Measurements from ENCODE around the gene SGPL1.

Gene SGPL1

DNA sequence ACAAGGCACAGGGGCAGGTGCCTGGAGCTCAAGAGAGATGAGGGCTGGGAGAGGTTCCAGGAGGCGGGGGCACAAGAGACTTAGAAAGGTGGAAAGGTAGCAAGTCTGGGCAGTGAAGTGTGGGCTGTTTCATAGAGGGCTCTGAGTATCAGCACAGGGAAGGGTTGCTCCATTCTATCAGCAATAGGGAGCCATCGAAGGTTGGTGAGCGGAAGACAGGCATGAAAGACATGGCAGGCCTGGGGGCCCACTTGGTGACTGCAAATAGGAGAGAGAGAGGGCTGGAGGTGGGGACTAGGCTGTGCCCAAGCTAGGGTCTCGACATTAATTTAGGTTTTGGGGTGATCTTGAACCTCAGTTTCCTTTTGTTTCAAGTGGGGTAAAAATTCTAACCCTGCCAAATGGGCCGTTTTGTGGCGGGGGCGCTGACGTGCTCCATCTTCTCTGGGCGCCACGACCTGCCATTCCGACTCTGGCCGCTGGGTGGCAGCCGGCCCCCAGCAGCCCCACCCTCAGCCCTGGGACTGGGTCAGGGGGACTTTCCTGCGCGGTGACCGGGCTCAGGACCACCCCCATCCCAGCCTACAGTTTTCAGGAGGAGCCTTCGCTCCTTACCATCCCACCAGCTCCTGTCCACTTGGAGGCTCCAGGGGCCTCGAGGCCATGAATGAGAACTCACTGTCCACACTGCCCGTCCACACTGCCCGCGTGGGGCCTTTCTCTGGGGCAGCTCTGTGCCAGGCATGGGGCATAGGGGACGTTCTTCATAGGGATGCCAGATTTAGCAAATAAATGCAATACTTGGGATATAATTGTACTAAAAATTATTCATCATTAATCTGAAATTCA is 109.9 kb downstream of the SGPL1 start:
- no peak for DNase-seq (ENCODE audit: low read depth)

DNA sequence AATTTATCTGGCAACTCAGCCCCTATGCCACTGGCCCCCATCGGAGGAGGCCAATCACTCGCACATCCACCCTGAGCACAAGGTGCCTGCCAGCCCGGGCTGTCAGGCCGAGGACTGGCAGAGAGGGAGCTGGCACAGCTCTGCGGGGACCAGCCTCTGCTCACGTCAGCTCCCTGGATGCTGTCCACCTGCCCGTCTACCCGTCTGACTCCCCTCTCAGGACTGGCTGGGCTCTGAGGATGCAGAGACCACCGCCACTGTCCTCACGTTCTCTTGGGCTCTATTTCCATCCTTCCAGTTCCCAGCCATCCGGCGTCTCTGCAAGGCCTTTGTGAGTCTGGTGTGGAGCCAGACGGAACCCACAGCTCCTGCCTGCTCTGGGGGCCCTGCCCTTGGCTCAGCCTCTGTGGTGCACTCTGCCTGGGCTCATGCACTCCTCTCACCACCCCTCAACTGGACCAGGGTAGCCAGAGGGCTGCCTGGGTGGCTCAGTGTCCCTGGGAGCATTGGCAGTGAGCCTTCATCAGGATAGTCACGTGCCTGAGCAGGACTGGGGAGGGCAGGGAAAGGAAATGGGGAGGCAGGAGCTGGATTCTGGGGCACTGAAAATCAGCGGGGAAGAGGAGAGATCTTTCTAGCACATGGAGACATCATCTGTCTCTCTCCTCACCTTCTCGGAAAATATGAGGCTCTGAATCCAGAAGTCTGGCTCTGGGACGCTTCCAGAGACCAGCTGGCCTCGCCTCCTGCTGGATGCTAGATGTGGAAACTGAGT is 110.7 kb downstream of the SGPL1 start:
- DNase-seq (ENCODE audit: low read depth), result no peak

DNA sequence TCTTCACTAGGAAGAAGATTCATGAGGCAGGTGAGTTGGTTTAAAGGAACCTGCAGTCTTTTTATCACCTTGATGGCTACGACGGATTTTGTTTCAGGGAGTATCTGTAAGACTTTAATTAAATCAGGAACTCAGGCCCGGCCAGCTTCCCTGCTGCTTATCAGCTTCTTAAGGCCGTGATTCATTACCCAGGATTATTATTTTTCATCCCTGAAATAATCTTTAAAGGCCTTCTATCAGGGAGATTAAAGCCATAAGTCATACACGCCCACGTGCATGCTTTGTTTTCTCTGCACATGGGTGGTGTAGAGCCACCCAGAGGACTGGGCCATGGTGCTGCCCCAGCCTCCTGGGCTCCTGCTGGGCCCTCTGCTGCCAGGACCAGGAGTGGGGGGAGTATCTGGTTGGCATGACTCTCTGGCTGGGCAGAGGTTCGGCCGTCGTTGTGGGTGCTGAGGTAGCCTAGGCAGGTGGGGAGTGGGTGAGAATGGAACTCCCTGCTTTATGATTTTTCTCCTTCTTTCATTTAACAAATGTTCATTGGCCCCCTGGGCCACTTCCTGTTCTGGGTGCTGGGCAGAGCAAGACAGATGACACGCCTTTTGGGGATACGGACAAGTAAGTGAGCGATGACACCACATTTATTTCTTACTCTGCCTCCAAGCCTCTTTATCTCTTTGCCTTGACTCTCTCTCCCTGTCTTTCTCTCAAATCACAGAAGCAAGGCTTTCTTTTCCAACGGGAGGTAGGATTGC is 111.6 kb downstream of the SGPL1 start:
- no peak for DNase-seq (ENCODE audit: low read depth)

DNA sequence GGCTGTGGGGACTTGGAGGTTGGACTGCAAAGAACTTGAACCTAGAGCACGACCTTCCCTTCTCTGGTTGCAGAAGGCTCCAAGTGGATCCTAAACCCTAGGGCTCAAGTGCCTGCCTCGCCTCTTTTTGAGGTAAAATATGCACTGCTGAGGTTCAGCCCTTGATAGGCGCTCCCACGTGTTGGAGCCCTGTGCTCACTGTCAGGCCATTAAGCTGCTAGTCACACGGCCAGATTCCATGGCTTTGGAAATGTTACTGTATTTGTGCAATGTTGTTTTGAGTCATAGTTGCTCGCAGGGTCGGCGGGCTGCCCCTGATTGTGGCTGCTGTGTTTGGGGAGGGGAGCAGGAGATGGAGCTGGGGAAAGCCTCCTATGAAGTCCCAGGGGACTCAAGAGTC is 112.4 kb downstream of the SGPL1 start:
- no peak for DNase-seq (ENCODE audit: low read depth)

DNA sequence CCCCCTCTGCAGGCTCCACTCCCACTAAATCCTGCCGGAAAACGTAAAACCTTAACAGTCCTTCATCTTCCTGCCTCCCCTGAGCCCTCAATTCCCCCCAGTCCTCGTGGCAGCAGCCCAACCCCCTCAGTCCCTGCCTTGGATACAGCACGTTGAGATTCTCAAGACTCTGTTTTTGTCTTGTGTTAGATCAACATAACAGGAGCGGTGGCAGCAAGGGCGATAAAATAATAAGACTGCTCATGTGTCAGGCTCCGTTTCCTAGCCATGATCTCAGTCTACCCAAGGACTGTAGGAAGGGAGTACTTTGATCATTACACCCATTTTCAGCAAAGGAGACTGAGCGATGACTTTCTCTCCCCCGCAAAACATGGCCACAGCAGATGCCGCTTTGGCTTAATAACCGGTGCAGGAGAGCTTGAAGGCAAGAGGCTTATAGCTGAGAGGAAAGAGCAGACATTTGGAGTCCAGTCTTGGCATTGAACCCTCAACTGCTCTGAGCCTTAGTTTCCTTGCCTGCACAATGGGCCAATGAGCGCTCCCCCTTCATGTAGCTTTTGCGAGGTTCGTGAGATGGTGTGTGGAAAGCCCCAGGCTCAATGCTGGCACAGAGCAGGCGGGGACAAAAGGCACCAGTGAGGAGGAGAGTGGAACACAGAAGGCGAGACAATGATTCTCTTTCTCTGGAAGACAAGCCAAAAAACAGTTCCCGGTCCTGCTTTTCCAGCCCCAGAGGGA is 114.7 kb downstream of the SGPL1 start:
- no peak for DNase-seq (ENCODE audit: low read depth)

All from stimulated activated CD4-positive, alpha-beta T cell treated with anti-CD3 and anti-CD28 coated beads, Interleukin-2, amount 100 ng/mL, for 4 hours (primary cell).